K562 (cell line): ENCODE measurements around the gene RNPEP. TPM values are rescaled to one million over a fixed set of nuclear protein-coding genes. Genes with fewer than 3 reads are reported as not detected.

Source experiments
- BRD9 ChIP-seq: fragments of 450-650 bp; IDR thresholded peaks from 2 replicates; pipeline ENCODE4 v1.6.1; 2018; ENCODE audit warnings: low read depth; ENCODE audit not compliant: partially characterized antibody
- CTCFL ChIP-seq: IDR thresholded peaks from 2 replicates; pipeline ENCODE4 v1.6.1; 2011; ENCODE audit warnings: borderline replicate concordance, low read depth, mild to moderate bottlenecking, moderate library complexity, low read length; ENCODE audit not compliant: insufficient read depth, poor library complexity, severe bottlenecking
- DDX20 ChIP-seq: fragments of 450-650 bp; IDR thresholded peaks from 2 replicates; pipeline ENCODE4 v1.6.1; 2016; ENCODE audit warnings: missing genetic modification characterization, low read depth, mild to moderate bottlenecking, missing compliant biosample characterization, moderate library complexity
- ESRRB ChIP-seq: fragments of 250-450 bp; sonication (Bioruptor Pico); IDR thresholded peaks from 2 replicates; pipeline ENCODE4 v1.5.0; 2020; ENCODE audit warnings: mild to moderate bottlenecking, moderate library complexity, borderline replicate concordance
- GTF2F1 ChIP-seq: IDR thresholded peaks from 2 replicates; pipeline ENCODE4 v1.6.1; 2011; ENCODE audit warnings: low read depth, low read length, improper control_type of control experiment
- HDAC6 ChIP-seq: IDR thresholded peaks from 2 replicates; pipeline ENCODE4 v1.6.1; 2012; ENCODE audit warnings: low read depth, mild to moderate bottlenecking, control low read depth, inconsistent platforms, low read length, moderate library complexity
- KAT8 ChIP-seq: fragments of 450-650 bp; IDR thresholded peaks from 2 replicates; pipeline ENCODE4 v1.6.1; 2016; ENCODE audit warnings: low read depth, mild to moderate bottlenecking
- KDM2B ChIP-seq: fragments of 250-450 bp; sonication (Bioruptor Pico); IDR thresholded peaks from 2 replicates; pipeline ENCODE4 v1.8.0; 2021; ENCODE audit warnings: mild to moderate bottlenecking, moderate library complexity
- OTX1 ChIP-seq: fragments of 450-650 bp; formaldehyde crosslinking; IDR thresholded peaks from 2 replicates; pipeline ENCODE4 v1.4.0; 2022; ENCODE audit warnings: mild to moderate bottlenecking
- POLR2H ChIP-seq: IDR thresholded peaks from 2 replicates; pipeline ENCODE4 v1.6.1; 2016; ENCODE audit warnings: missing genetic modification characterization, low read depth, mild to moderate bottlenecking, control low read depth, missing compliant biosample characterization, moderate library complexity
- POU5F1 ChIP-seq: fragments of 150-350 bp; IDR thresholded peaks from 2 replicates; pipeline ENCODE4 v1.6.1; 2014; ENCODE audit warnings: borderline replicate concordance, low read length, low read depth, mild to moderate bottlenecking; ENCODE audit not compliant: partially characterized antibody
- SMAD3 ChIP-seq: fragments of 450-650 bp; formaldehyde crosslinking; conservative IDR thresholded peaks from 2 replicates; pipeline ENCODE4 v1.4.0; 2020; ENCODE audit warnings: mild to moderate bottlenecking
- SRSF7 ChIP-seq: fragments of 200-400 bp; formaldehyde crosslinking; optimal IDR thresholded peaks from 2 replicates; pipeline ENCODE3; 2017; ENCODE audit warnings: mild to moderate bottlenecking, low read depth, low read length
- TFAM ChIP-seq: fragments of 250-450 bp; sonication (Bioruptor Pico); conservative IDR thresholded peaks from 2 replicates; pipeline ENCODE4 v1.5.0; 2021; ENCODE audit warnings: mild to moderate bottlenecking, moderate library complexity
- TSC22D4 ChIP-seq: fragments of 450-650 bp; IDR thresholded peaks from 2 replicates; pipeline ENCODE4 v1.6.1; 2016; ENCODE audit warnings: missing genetic modification characterization, missing biosample characterization, control low read depth
- XRCC5 ChIP-seq: fragments of 200-400 bp; formaldehyde crosslinking; IDR thresholded peaks from 2 replicates; pipeline ENCODE4 v1.6.1; 2017; ENCODE audit warnings: low read depth, mild to moderate bottlenecking, low read length
- ZKSCAN1 ChIP-seq: fragments of 150-350 bp; IDR thresholded peaks from 2 replicates; pipeline ENCODE4 v1.6.1; 2016; ENCODE audit warnings: low read depth, low read length
- ZNF778 ChIP-seq: fragments of 450-650 bp; formaldehyde crosslinking; IDR thresholded peaks from 2 replicates; pipeline ENCODE4 v1.4.0; 2020; ENCODE audit warnings: mild to moderate bottlenecking, moderate library complexity
- polyA plus RNA-seq, 8 experiments: library from polyadenylated mRNA; depleted of rRNA in 4 of 8; stranded (reverse) in 5 of 8; unstranded in 3 of 8; fragments of >200 nt; fragmentation: Nextera tagmentation in 2 of 8; fragmentation: Illumina TruSeq in 1 of 8; extraction: Ambion mirVana in 2 of 8; extraction: Trizol in 1 of 8; gene quantifications; 2 replicates each; pipeline versions ENCODE4 v1.2.1 to v1.2.3, GENCODE V29; 2011 to 2014; ENCODE audit warnings: inconsistent platforms in 1 of 8, missing spikeins in 1 of 8
- total RNA-seq, 7 experiments: library from RNA; depleted of rRNA in 6 of 7; stranded (reverse); fragments of >200 nt in 6 of 7; fragmentation: Illumina TruSeq in 2 of 7; extraction: Trizol in 2 of 7; gene quantifications; 2 replicates each; pipeline versions ENCODE4 v1.2.1 to v1.2.3, GENCODE V29; 2011 to 2021; ENCODE audit warnings: low replicate concordance in 1 of 7
- TF ChIP-seq, protein P1 (sequence below), 2 experiments: fragments of 450-650 bp in 1 of 2; sonication (generic) in 1 of 2; formaldehyde crosslinking in 1 of 2; IDR thresholded peaks in 1 of 2; conservative IDR thresholded peaks in 1 of 2; 2 replicates each; pipeline versions ENCODE4 v1.6.1 to v1.8.1; 2016 to 2023; ENCODE audit warnings: mild to moderate bottlenecking in 2 of 2, moderate library complexity in 2 of 2, inconsistent platforms in 1 of 2, missing genetic modification reagents in 1 of 2
- TF ChIP-seq, protein P2 (sequence below): fragments of 250-450 bp; sonication (Bioruptor Pico); IDR thresholded peaks from 2 replicates; pipeline ENCODE4 v1.4.0; 2020
- TF ChIP-seq, protein P3 (sequence below): fragments of 450-650 bp; IDR thresholded peaks from 2 replicates; pipeline ENCODE4 v1.6.1; 2016; ENCODE audit warnings: low read depth, mild to moderate bottlenecking, moderate library complexity
- TF ChIP-seq, protein P4 (sequence below): fragments of 200-800 bp; sonication (Bioruptor generic); IDR thresholded peaks from 2 replicates; pipeline ENCODE4 v1.6.1; 2017; ENCODE audit warnings: missing genetic modification characterization, missing compliant biosample characterization

RNPEP gene
- total and polyA plus RNA-seq, 9 of the 15 experiments (the other 6 are each of a cell fraction or from before 2014, with no cell fraction given), result 27.5 to 131 (median 63.4) TPM

DNA sequence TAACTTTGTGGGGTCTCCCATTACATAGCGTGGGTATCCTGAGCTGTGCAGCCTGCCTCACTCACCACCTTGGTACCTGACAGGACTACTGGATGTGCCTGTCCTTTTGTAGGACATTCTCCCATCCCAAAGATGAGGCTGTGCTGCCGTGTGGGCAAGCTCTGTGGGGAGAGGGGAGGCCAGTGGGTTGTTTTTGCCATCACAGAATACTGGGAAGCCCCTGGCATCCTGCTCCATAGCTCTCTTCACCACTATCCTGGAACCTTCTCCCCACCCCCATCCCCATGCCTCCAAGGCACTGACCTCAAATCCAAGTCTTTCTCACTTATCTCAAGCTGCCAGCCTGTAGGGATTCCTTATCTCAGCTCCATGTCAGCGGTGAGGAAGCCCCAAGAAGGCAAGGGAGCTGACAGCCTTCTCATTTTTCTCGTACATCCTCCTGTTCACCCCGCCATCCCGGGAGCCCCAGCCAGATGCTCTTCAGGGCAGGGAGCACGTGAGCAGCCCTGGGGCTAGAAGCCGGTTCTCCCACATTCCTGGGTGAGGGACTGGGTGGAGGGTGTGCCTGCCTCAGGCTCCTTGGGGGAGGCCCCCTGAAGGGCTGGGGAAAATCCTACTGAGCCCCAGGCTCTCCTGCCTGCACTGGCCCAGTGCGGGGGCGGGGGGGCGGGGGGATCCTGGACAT, 25.5 kb downstream of the RNPEP start (continued):
- TF ChIP-seq DDX20 (tag), result no peak
- no peak for TF ChIP-seq BRD9
- TF ChIP-seq XRCC5, result no peak
- TF ChIP-seq CTCFL, result no peak
- no peak for TF ChIP-seq KDM2B (CRISPR knock-in tag)
- no peak for TF ChIP-seq KAT8
- no peak for TF ChIP-seq SRSF7
- TF ChIP-seq, protein P1, sequence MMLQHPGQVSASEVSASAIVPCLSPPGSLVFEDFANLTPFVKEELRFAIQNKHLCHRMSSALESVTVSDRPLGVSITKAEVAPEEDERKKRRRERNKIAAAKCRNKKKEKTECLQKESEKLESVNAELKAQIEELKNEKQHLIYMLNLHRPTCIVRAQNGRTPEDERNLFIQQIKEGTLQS (IDR thresholded peaks at IDR 0.05), result no peak
- TF ChIP-seq, protein P1 (CRISPR knock-in tag; conservative IDR thresholded peaks at IDR 0.05), result no peak
- no peak for TF ChIP-seq HDAC6
- TF ChIP-seq, protein P2, sequence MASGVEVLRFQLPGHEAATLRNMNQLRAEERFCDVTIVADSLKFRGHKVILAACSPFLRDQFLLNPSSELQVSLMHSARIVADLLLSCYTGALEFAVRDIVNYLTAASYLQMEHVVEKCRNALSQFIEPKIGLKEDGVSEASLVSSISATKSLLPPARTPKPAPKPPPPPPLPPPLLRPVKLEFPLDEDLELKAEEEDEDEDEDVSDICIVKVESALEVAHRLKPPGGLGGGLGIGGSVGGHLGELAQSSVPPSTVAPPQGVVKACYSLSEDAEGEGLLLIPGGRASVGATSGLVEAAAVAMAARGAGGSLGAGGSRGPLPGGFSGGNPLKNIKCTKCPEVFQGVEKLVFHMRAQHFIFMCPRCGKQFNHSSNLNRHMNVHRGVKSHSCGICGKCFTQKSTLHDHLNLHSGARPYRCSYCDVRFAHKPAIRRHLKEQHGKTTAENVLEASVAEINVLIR (CRISPR knock-in tag), result no peak
- TF ChIP-seq TSC22D4 (tag), result no peak
- no peak for TF ChIP-seq ZKSCAN1
- TF ChIP-seq TFAM (CRISPR knock-in tag), result no peak
- TF ChIP-seq SMAD3, result peak; percentile 60; the same call in 1 of the 2 replicates
- no peak for TF ChIP-seq ZNF778 (CRISPR knock-in tag)
- TF ChIP-seq, protein P3, sequence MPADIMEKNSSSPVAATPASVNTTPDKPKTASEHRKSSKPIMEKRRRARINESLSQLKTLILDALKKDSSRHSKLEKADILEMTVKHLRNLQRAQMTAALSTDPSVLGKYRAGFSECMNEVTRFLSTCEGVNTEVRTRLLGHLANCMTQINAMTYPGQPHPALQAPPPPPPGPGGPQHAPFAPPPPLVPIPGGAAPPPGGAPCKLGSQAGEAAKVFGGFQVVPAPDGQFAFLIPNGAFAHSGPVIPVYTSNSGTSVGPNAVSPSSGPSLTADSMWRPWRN, result peak; percentile 70
- no peak for TF ChIP-seq GTF2F1
- TF ChIP-seq POU5F1, result no peak
- no peak for TF ChIP-seq POLR2H (tag)
- 0 out of 2 replicates have a peak, but pooled peaks have one; percentile 45 for TF ChIP-seq OTX1 (CRISPR knock-in tag)
- TF ChIP-seq, protein P4, sequence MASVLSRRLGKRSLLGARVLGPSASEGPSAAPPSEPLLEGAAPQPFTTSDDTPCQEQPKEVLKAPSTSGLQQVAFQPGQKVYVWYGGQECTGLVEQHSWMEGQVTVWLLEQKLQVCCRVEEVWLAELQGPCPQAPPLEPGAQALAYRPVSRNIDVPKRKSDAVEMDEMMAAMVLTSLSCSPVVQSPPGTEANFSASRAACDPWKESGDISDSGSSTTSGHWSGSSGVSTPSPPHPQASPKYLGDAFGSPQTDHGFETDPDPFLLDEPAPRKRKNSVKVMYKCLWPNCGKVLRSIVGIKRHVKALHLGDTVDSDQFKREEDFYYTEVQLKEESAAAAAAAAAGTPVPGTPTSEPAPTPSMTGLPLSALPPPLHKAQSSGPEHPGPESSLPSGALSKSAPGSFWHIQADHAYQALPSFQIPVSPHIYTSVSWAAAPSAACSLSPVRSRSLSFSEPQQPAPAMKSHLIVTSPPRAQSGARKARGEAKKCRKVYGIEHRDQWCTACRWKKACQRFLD (CRISPR knock-in tag), result peak; percentile 92
- no peak for TF ChIP-seq ESRRB
